ENCODE measurements around the gene NLRP2B.
"Not testable (repeated sequence)": the region's sequence is repeated elsewhere in the genome, so short reads cannot be mapped to it uniquely, and the experiment has no call there.

Gene NLRP2B

DNA sequence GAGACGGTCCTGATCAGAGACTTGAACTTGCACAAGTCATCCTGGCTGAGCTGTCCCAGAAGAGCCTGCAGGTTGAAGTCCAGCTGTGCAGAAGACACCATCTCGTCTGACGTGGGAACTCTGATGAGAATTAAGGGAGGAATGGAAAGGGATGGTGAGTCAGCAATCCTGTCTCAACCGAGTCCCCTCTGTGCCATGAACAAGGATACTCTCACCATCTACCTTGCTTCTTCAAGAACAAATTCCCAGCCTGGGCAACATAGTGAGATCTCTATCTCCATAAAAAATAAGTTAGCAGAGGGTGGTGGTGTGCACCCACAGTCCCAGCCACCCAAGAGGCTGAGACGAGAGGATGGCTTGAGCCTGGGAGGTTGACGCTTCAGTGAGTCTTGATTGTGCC lies at the start of gene NLRP2B:
TSS of gene NLRP2B (minus strand) at position 101 of the 400 bp plus-strand sequence.
- DNase-seq = no peak

DNA sequence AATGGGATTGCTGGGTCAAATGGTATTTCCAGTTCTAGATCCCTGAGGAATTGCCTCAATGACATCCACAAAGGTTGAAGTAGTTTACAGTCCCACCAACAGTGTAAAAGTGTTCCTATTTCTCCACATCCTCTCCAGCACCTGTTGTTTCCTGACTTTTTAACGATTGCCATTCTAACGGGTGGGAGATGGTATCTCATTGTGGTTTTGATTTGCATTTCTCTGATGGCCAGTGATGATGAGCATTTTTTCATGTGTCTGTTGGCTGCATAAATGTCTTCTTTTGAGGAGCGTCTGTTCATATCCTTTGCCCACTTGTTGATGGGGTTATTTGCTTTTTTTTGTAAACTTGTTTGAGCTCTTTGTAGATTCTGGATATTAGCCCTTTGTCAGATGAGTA lies 45.9 kb upstream of the NLRP2B start:
- not testable (repeated sequence) for DNase-seq

DNA sequence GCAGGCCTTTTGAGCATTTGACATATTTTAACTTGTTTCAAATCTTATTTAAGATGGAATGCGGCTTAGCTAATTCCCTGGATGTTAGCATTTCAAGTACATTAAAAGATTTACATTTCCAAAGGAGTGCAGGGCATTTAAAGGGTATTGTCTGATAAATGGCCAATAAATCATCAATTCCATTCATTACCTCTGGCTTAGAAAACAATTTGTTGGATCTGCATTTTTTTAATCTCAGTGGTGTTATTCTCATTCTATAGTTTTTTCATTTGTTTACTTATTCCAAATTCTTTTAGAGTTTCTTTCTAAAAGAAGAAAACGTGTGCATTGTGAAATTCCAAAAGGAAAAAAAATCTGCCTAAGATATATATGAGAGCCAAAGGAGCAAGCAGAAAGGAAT lies 1.3 kb upstream of the NLRP2B start:
- no peak for DNase-seq

DNA sequence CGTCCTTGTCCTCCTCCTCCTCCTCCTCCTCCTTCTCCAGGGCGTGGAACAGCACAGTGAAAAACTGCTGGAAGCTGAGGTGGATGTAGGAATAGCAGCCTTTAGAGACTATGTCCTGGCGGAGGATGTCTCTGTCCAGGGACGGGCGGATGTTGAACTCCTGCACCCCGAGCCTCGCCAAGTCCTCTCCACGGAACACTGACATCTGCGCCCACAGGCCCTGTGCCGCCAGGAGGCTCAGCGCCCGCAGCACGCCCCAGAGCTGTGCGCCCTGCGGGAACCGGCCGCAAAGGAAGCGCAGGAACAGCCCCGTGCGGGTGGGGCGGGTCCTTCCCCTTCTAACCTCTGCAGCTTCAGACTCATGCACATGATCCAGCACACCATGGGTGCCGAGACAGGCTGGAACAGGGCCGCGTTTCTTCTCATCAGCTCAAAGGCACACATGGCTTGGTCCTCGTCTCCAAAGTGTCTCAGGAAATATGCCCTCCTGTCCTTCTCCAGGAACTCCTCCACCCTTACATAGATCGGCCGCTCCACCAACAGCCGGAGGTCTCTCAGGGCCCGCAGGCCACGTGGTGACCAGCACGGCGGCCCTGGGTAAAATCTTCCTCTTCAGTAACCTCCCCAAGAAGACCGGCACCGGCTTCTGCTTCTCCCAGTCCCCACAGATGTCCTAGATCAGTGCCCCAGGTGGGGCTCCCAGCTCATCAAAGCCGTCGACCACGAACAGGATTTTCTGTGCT lies 1.2 kb downstream of the NLRP2B start:
- DNase-seq = no peak

DNA sequence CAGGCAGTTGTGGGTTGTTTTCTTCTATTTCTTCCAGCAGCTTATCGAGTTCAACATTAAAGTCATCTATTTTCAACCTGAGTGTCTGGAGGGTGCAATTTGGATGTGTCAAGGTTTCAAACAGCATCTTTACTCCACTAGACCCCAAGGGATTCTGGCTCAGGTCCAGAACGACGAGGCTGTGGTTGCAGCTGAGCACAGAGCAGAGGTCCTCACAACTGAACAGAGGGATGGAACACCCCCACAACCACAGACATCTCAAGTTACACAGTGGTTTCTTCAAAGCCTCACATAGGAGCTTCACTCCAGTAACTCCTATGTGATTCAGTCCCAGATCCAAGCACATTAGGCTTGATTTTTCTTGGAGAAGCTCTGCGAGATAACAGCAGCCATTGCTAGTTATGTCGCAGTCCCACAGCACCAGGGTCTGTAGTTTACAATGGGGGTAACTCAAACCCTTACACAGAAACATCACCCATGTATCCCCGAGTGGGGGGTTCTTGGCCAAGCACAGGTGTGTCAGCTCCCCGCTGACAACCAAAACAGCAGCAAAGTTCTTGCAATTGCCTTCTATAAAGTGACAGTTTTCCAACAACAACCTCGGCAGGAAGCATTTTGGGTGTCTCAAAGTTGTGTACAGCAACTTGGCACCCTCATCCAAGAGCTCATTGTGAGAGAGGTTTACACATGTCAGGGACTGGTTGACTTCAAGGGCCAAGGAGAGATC lies 2.8 kb downstream of the NLRP2B start:
- no peak for DNase-seq

DNA sequence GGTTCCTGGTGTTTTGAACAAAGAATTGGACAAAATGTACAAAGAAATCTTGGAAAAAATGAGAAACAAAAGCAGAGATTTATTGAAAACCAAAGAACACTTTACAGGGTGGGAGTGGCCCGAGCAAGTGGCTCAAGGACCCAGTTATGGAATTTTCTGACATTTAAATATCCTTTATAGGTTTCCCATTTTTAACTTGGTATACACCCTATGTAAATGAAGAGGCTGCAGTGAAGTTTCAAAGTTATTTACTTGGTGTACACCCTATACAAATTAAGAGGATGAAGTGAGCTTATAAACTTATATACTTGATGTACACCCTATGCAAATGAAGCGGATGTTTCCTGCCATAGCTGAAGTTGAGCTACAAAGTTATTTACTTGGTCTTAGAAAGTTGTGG lies 4.7 kb downstream of the NLRP2B start:
- no peak for DNase-seq

DNA sequence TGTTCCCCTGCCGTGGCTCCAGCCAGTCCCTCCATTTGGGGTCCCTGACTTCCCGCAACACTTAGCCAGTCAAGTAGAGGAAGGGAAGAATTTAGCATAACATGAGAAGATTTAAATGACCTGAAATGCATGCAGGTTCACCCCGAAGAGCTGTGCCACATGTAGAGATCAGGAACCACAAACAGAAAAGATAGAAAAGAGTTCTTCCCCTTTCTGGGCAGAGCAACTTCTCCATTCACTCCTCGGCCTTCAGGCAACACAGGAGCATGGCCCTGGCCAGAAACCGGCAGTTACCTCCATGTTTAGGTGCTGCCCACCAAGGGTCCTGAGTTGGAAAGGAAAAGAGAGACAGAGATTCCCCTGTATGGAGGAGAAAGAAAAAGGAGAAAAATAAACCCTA lies 5.2 kb downstream of the NLRP2B start:
- no peak for DNase-seq

DNA sequence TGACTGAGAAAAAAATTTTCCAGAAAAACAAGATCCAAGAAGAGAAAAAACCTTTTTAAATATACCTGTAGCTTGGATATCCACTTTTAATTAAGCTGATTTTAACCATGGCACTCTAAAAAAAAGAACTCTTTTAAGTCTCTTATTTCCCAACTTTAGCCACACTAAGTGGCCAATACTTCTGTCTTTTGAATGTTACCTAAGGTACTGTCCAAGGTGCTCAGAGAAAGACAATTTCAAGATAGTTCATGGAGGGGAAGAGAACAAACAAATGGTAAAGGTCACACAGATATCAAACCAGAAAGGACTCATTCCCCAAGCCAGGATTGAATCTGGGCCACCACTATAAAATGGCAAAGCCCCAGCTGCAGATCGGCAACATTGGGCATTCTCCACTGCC lies 10.1 kb downstream of the NLRP2B start:
- DNase-seq = no peak

DNA sequence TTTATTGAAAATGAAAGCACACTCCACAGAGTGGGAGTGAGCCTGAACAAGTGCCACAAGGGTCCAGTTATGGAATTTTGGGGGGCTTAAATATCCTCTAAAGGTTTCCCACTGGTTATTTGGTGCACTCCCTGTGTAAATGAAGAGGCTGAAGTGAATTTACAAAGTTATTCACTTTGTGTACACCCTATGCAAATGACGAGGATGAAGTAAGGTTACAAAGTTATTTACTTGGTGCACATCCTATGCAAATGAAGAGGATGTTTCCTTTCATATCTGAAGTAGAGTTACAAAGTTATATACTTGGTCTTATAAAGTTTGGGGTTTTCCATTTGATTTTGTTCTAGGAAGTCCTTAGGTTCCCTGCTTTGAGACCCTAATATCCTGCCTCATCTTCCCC lies 13.1 kb downstream of the NLRP2B start:
- DNase-seq = no peak

DNA sequence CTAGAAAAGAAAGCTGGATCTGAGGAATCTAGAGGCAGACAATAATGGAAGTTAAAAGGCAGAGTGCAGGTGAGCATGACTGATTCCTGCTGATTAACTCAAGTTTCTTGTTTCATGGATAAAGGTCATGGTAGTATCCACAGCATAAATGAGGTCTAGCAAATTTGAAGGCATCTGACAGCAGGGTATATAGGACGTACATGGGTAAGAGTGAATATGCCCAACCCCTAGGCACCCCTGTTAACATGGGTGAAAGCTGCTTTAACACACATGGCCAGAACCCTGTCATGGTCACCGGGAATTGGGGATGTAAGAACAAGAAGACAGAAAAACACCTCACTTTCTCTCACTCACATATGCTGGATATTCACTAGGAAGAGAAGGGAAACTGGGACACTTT lies 25.0 kb downstream of the NLRP2B start:
- DNase-seq = no peak

DNA sequence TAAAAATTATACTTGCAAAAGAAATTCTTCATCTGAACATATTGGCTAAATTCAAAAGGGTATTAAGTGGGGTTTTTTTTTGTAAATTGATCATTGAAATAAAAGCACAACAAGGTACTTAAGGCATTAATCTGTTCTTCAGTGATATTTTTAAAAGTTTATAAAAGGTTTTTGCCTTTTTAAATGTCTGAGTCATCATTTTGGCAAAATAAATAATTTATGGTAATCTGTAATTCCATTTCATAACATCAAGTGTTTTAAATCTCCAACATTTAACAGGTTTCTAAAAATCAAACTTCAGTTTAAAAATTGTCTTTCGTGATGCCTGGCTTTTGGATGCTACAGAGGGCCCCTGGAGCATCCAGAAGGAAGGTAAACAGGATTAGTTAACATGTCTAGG lies 27.4 kb downstream of the NLRP2B start:
- no peak for DNase-seq

DNA sequence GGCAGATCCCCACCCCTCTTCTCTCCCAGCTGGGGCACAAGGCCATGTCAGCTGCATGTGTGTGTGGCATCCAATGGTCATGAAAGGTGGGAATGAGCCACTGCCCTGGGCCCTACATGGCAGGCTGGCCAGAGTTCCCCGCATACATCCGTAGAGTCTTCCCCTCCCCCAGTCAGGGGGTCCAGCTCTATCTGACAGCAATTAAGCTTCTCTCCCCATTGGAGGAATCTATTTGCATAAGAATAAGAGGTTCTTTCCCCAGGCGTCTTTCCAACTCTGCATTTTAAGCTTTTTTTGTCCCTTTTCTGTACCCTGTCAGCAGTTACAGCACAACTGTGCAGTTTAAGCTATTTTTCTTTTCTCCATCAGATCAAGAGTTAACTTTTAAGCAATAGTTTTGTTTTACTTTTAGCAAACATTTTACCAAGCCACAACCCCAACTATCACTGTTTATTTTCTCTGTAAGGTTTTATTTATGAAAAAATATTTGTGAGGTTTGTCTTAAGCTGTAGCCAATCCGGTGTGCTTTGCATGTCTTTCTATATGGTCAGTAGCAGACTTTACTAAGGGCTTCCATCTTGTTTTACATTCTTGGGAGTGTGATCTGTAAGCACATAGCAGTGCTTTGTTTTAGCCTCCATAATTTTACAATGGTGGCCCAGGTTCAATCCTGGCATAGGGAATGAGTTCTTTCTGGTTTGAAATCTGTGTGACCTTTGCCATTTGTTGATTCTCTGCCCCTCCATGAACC lies 28.7 kb downstream of the NLRP2B start:
- DNase-seq = no peak

DNA sequence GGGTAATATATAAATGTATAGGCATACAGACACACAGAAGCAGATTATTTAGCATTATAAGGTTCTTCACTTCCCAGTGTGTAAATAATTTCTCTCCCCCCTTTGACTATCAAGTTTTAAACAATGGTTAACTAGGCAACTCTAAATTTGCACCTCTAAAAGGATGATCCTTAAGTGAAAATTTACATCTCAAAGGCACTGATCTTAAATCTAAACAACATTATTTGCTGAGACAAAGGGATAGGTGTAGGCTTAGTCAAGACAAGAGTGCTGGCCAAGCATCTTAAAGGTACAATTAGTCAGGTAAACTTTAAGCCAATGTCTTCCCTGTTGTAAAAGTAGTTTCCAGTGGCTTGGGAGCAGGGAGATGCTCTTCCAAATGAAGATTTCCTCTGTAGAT lies 33.0 kb downstream of the NLRP2B start:
- no peak for DNase-seq

DNA sequence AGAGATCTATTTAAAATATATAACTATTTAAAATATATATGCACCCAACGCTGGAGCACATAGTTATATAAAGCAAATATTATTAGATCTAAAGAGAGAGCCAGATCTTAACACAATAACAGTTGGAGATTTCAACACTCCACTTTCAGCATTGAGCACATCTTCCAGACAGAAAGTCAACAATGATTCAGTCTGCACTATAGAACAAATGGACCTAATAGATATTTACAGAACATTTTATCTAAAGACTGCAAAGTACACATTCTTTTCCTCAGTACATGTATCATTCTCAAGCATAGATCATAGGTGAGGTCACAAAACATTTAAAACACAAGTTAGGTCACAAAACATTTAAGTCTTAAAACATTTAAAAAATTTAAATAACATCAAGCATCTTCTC lies 36.4 kb downstream of the NLRP2B start:
- no peak for DNase-seq

DNA sequence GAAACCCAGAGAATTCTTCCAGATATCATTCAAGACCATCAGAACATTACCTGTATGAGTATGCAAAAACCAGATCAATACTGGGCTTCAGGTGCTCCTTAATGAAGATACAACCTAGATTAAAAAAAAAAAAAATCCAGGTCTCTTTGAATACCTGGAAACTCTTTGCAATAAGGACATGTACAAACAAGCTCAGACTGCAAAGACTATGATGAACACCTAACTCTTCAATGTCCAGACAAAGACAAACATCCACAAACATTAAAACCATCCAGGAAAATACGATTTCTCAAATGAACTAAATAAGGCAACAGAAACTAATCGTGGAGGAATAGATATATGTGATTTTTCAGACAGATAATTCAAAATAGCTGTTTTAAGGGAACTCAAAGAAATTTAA lies 38.7 kb downstream of the NLRP2B start:
- DNase-seq = no peak

DNA sequence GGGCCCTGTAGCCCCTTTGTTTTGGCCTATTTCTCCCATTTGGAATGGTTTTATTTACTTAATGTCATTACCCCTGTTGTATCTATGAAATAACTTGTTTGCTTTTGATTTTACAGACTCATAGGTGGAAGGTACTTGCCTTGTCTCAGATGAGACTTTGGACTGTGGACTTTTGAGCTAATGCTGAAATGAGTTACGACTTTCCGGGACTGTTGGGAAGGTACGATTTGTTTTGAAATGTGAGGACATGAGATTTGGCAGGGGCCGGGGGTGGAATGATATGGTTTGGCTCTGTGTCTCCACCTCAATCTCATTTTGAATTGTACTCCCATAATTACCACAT lies 39.4 kb downstream of the NLRP2B start:
- no peak for DNase-seq

DNA sequence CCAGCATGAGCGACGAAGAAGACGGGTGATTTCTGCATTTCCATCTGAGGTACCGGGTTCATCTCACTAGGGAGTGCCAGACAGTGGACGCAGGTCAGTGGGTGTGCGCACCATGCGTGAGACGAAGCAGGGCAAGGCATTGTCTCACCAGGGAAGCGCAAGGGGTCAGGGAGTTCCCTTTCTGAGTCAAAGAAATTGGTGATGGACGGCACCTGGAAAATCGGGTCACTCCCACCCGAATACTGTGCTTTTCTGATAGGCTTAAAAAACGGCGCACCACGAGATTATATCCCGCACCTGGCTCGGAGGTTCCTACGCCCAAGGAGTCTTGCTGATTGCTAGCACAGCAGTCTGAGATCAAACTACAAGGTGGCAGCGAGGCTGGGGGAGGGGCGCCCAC lies 50.6 kb downstream of the NLRP2B start:
- DNase-seq = not testable (repeated sequence)
